ENCODE measurements around the gene FAM170A. TPM values are rescaled to one million over a fixed set of nuclear protein-coding genes. Genes with fewer than 3 reads are reported as not detected.

Gene FAM170A
- not detected in 2 replicates for total RNA-seq

GRCh38 chr5:119629339-119629738 lies at the start of gene FAM170A:
Gene FAM170A (plus strand): TSS chr5:119629558. CDS start chr5:119629769, 211 bp downstream.
- Mint-ChIP-seq H3K27ac (no peak within 1 kb of the TSS), H3K4me3 (no peak within 1 kb of the TSS), H3K36me3 (ENCODE audit: low read depth) (no peaks in the 10 kb centered on the region), H3K27me3 (peaks cover 20% of the 10 kb centered on the region), H3K4me1 (no peaks in the 10 kb centered on the region), H3K9me3 (peaks cover 2% of the 10 kb centered on the region)
- TF ChIP-seq CTCF (IDR thresholded peaks at IDR 0.05) = no peak
- ChIA-PET POLR2A (no interaction called here), CTCF (no interaction called here)
- DNase-seq (no peak), ATAC-seq (ENCODE audit: low read depth) (no peak)
- intact Hi-C loops (cut with micrococcal nuclease) = no loop called here

GRCh38 chr5:119582987-119583386 lies 46.4 kb upstream of the FAM170A start:
- no peak for DNase-seq
- H3K27me3 Mint-ChIP-seq = peaks cover 2% of the 10 kb centered on the region

GRCh38 chr5:119583684-119584083 lies 45.7 kb upstream of the FAM170A start:
- H3K36me3 Mint-ChIP-seq (ENCODE audit: low read depth) = no peaks in the 10 kb centered on the region
- CTCF ChIA-PET = no interaction called here

More at GRCh38 chr5:119582987-119583386, 46.4 kb upstream of the FAM170A start:
- no peak for TF ChIP-seq CTCF (IDR thresholded peaks at IDR 0.05)
- Mint-ChIP-seq H3K4me1 (peaks cover 7% of the 10 kb centered on the region), H3K27ac (no peak overlapping the region), H3K36me3 (ENCODE audit: low read depth) (no peaks in the 10 kb centered on the region), H3K9me3 (no peaks in the 10 kb centered on the region), H3K4me3 (no peak overlapping the region)
- no peak for ATAC-seq (ENCODE audit: low read depth)
- CTCF ChIA-PET = no interaction called here
- POLR2A ChIA-PET = no interaction called here
- intact Hi-C loops (cut with micrococcal nuclease) = no loop called here

GRCh38 chr5:119596046-119596445 lies 33.3 kb upstream of the FAM170A start:
- Mint-ChIP-seq H3K27me3 (no peaks in the 10 kb centered on the region), H3K4me3 (no peak overlapping the region), H3K36me3 (ENCODE audit: low read depth) (no peaks in the 10 kb centered on the region), H3K9me3 (peaks cover 12% of the 10 kb centered on the region), H3K27ac (no peak overlapping the region), H3K4me1 (no peaks in the 10 kb centered on the region)
- no peak for TF ChIP-seq CTCF (IDR thresholded peaks at IDR 0.05)
- no peak for DNase-seq
- POLR2A ChIA-PET = no interaction called here
- intact Hi-C loops (cut with micrococcal nuclease) = no loop called here
- CTCF ChIA-PET = no interaction called here
- ATAC-seq (ENCODE audit: low read depth) = no peak

More at GRCh38 chr5:119583684-119584083, 45.7 kb upstream of the FAM170A start:
- intact Hi-C loops (cut with micrococcal nuclease) = no loop called here
- no peaks in the 10 kb centered on the region for H3K9me3 Mint-ChIP-seq
- POLR2A ChIA-PET = no interaction called here
- no peak for ATAC-seq (ENCODE audit: low read depth)
- H3K4me1 Mint-ChIP-seq = peaks cover 7% of the 10 kb centered on the region
- no peak overlapping the region for H3K27ac Mint-ChIP-seq
- H3K27me3 Mint-ChIP-seq = peaks cover 2% of the 10 kb centered on the region
- TF ChIP-seq CTCF (IDR thresholded peaks at IDR 0.05) = no peak
- no peak overlapping the region for H3K4me3 Mint-ChIP-seq
- no peak for DNase-seq

- CTCF ChIA-PET = no interaction called here
- Mint-ChIP-seq H3K27me3 (no peaks in the 10 kb centered on the region), H3K9me3 (peaks cover 13% of the 10 kb centered on the region), H3K4me3 (no peak overlapping the region), H3K36me3 (ENCODE audit: low read depth) (no peaks in the 10 kb centered on the region), H3K27ac (no peak overlapping the region), H3K4me1 (no peaks in the 10 kb centered on the region)
- DNase-seq = no peak
- ATAC-seq (ENCODE audit: low read depth) = no peak
- TF ChIP-seq CTCF (IDR thresholded peaks at IDR 0.05) = no peak
- POLR2A ChIA-PET = no interaction called here
- intact Hi-C loops (cut with micrococcal nuclease) = no loop called here
Measured at GRCh38 chr5:119597728-119598298, 31.5 kb upstream of the FAM170A start.
